Naive thymus-derived CD4-positive, alpha-beta T cell (primary cell): ENCODE data around the gene XPA. TPM values are rescaled to one million over a fixed set of nuclear protein-coding genes. Genes with fewer than 3 reads are reported as not detected.

Source experiments
- ATAC-seq: fragments of 150-1000 bp; cut with Tn5 transposase; 2 replicates; pipeline ENCODE4 v1.10.0; 2021; ENCODE audit warnings: mild to moderate bottlenecking, moderate library complexity
- CTCF ChIA-PET: fragments of 350-600 bp; sonication (Branson Sonifier 250); formaldehyde crosslinking; loops from one replicate; lab custom pipeline; 2021; ENCODE audit warnings: antibody characterized with exemption; lab: Charles Lee
- POLR2A ChIA-PET: fragments of 350-600 bp; sonication (Branson Sonifier 250); formaldehyde crosslinking; loops from one replicate; lab custom pipeline; 2021; ENCODE audit warnings: antibody characterized with exemption, inconsistent platforms; lab: Charles Lee
- DNase-seq, 9 donors: peaks; one replicate each; pipeline versions ENCODE4 v3.0.0 to v3.0.0-alpha.2; 2020 to 2022; ENCODE audit warnings: mixed read lengths in 1 of 9
- H3K27ac ChIP-seq: one replicate; pipeline ENCODE4 v1.7.0; 2013; ENCODE audit warnings: mild to moderate bottlenecking, low read depth, low read length, moderate library complexity
- H3K27me3 ChIP-seq, 2 donors: one replicate each; pipeline ENCODE4 v1.7.0; 2013; ENCODE audit warnings: low read length in 2 of 2, mild to moderate bottlenecking in 2 of 2, moderate library complexity in 2 of 2; ENCODE audit not compliant: control insufficient read depth in 2 of 2, insufficient read depth in 2 of 2
- H3K36me3 ChIP-seq, 3 experiments: 1 replicate in 2 of 3; 2 replicates in 1 of 3; pipeline ENCODE4 v1.7.0; 2013; ENCODE audit warnings: low read length in 3 of 3, mild to moderate bottlenecking in 3 of 3, moderate library complexity in 1 of 3; ENCODE audit not compliant: insufficient read depth in 3 of 3, control insufficient read depth in 2 of 3
- H3K4me1 ChIP-seq, 2 donors: one replicate each; pipeline ENCODE4 v1.7.0; 2013; ENCODE audit warnings: low read length in 2 of 2, mild to moderate bottlenecking in 2 of 2, moderate library complexity in 1 of 2; ENCODE audit not compliant: control insufficient read depth in 2 of 2, insufficient read depth in 2 of 2
- H3K4me3 ChIP-seq: 2 replicates; pipeline ENCODE4 v1.7.0; 2013; ENCODE audit warnings: mild to moderate bottlenecking, low read length
- H3K9me3 ChIP-seq, 3 experiments: 1 replicate in 2 of 3; 2 replicates in 1 of 3; pipeline ENCODE4 v1.7.0; 2013; ENCODE audit warnings: low read length in 3 of 3; ENCODE audit not compliant: control insufficient read depth in 2 of 3
- H3K27ac Mint-ChIP-seq, 9 donors: one replicate each; pipeline ENCODE4 v1.8.0; 2020 to 2022; ENCODE audit warnings: mixed read lengths in 9 of 9, mild to moderate bottlenecking in 8 of 9, moderate library complexity in 5 of 9, inconsistent platforms in 2 of 9
- H3K27me3 Mint-ChIP-seq, 5 donors: one replicate each; pipeline ENCODE4 v1.8.0; 2021 to 2022; ENCODE audit warnings: mixed read lengths in 5 of 5, mild to moderate bottlenecking in 1 of 5
- H3K36me3 Mint-ChIP-seq, 5 donors: one replicate each; pipeline ENCODE4 v1.8.0; 2020 to 2022; ENCODE audit warnings: mixed read lengths in 5 of 5, mild to moderate bottlenecking in 3 of 5, inconsistent platforms in 1 of 5
- H3K4me1 Mint-ChIP-seq, 7 donors: one replicate each; pipeline ENCODE4 v1.8.0; 2020 to 2022; ENCODE audit warnings: mixed read lengths in 7 of 7, mild to moderate bottlenecking in 3 of 7, inconsistent platforms in 1 of 7
- H3K4me3 Mint-ChIP-seq, 10 donors: one replicate each; pipeline ENCODE4 v1.8.0; 2020 to 2022; ENCODE audit warnings: mild to moderate bottlenecking in 10 of 10, mixed read lengths in 10 of 10, moderate library complexity in 6 of 10, inconsistent platforms in 2 of 10
- H3K9me3 Mint-ChIP-seq, 11 donors: one replicate each; pipeline ENCODE4 v1.8.0; 2020 to 2022; ENCODE audit warnings: mixed read lengths in 11 of 11, mild to moderate bottlenecking in 4 of 11, inconsistent platforms in 1 of 11, moderate library complexity in 1 of 11
- intact Hi-C, 2 donors: fragments of 100-400 bp; cut with micrococcal nuclease; formaldehyde crosslinking; loops; one replicate each; pipeline ENCODE4 v1.15.1; 2023
- polyA plus RNA-seq, 2 donors: library from polyadenylated mRNA; unstranded; fragments of 300-500 nt; fragmentation: Illumina TruSeq; gene quantifications; one replicate each; pipeline ENCODE4 v1.2.3, GENCODE V29; 2021
- total RNA-seq, 6 experiments: library from RNA in 5 of 6; stranded (reverse) in 5 of 6; gene quantifications; 1 replicate in 5 of 6; 2 replicates in 1 of 6; pipeline ENCODE4 v1.2.3 and lab custom pipeline; 2021 to 2026

Gene XPA
- total and polyA plus RNA-seq, 7 experiments from 2014 or later = 16.7 to 38.9 (median 25.9) TPM

- intact Hi-C loops = loop anchor here (2.0 to 5.0 kb wide), 11 partner anchors 18 to 1214 kb away; partner anchors contain the start of genes ZNF510 (in 2 of the 2), ANKS6 (in 1 of the 2), ANP32B (in 1 of the 2) and NANS (in 1 of the 2)
- peak overlapping the region; percentile 78 for H3K4me3 ChIP-seq
- H3K9me3 ChIP-seq = no peaks in the 10 kb centered on the region
- peak overlapping the region; percentile 98 to 100 (median 99) for H3K27ac Mint-ChIP-seq
- ChIA-PET CTCF (interaction anchor here (1.2 to 2.5 kb wide), 4 partner anchors 17 to 289 kb away, joined by 3 to 13 read pairs (median 7); no protein-coding TSS in a partner anchor), POLR2A (interaction anchor here (0.6 to 2.7 kb wide), 15 partner anchors 14 to 778 kb away, joined by 3 to 19 read pairs (median 5); partner anchors contain the start of genes NANS, TBC1D2, TDRD7 and TRMO)
- no peak for ATAC-seq
- H3K9me3 Mint-ChIP-seq = peaks cover 0 to 4% (median 0%) of the 10 kb centered on the region in 11 donors
- DNase-seq = peak in 4 of 9 donors; percentile 1 to 32 (median 14)
- peaks cover 0 to 6% (median 0%) of the 10 kb centered on the region in 3 experiments for H3K36me3 ChIP-seq
- peaks cover 0 to 8% (median 0%) of the 10 kb centered on the region in 5 donors for H3K36me3 Mint-ChIP-seq
- peak overlapping the region; percentile 86 to 100 (median 96) for H3K4me3 Mint-ChIP-seq
- H3K4me1 ChIP-seq = peaks cover 31 to 38% of the 10 kb centered on the region in 2 donors
- peaks cover 37 to 82% (median 65%) of the 10 kb centered on the region in 7 donors for H3K4me1 Mint-ChIP-seq
- H3K27me3 ChIP-seq = no peaks in the 10 kb centered on the region
- no peaks in the 10 kb centered on the region for H3K27me3 Mint-ChIP-seq
- peak overlapping the region; percentile 88 for H3K27ac ChIP-seq
These were observed 64.7 kb downstream of the XPA start for GRCh38 chr9:97632248-97632984.

GRCh38 chr9:97630591-97630990 is 66.5 kb downstream of the XPA start:
- Mint-ChIP-seq H3K4me1 (peaks cover 25 to 70% (median 54%) of the 10 kb centered on the region in 7 donors), H3K4me3 (no peak overlapping the region), H3K27ac (no peak overlapping the region), H3K27me3 (no peaks in the 10 kb centered on the region), H3K36me3 (peaks cover 0 to 5% (median 4%) of the 10 kb centered on the region in 5 donors), H3K9me3 (peaks cover 0 to 2% (median 0%) of the 10 kb centered on the region in 11 donors)
- H3K27ac ChIP-seq = no peak overlapping the region
- peaks cover 19 to 23% of the 10 kb centered on the region in 2 donors for H3K4me1 ChIP-seq
- ChIA-PET POLR2A (no interaction called here), CTCF (no interaction called here)
- H3K9me3 ChIP-seq = no peaks in the 10 kb centered on the region
- peaks cover 3 to 11% (median 4%) of the 10 kb centered on the region in 3 experiments for H3K36me3 ChIP-seq
- no peaks in the 10 kb centered on the region for H3K27me3 ChIP-seq
- DNase-seq (no peak), ATAC-seq (no peak)
- H3K4me3 ChIP-seq = no peak overlapping the region
- intact Hi-C loops = loop anchor here (5.0 kb wide), 5 partner anchors 172 to 1167 kb away; partner anchors contain the start of genes ZNF510 (in 2 of the 2) and ANKS6 (in 1 of the 2)

GRCh38 chr9:97629156-97629555 is 68.0 kb downstream of the XPA start:
- Mint-ChIP-seq H3K9me3 (peaks cover 0 to 2% (median 0%) of the 10 kb centered on the region in 11 donors), H3K4me1 (peaks cover 16 to 56% (median 41%) of the 10 kb centered on the region in 7 donors), H3K4me3 (no peak overlapping the region), H3K27ac (peak overlapping the region in 2 of 9 donors; percentile 45 to 55), H3K36me3 (peaks cover 0 to 12% (median 7%) of the 10 kb centered on the region in 5 donors), H3K27me3 (no peaks in the 10 kb centered on the region)
- peaks cover 9 to 12% of the 10 kb centered on the region in 2 donors for H3K4me1 ChIP-seq
- no peaks in the 10 kb centered on the region for H3K9me3 ChIP-seq
- DNase-seq (no peak), ATAC-seq (no peak)
- H3K36me3 ChIP-seq = peaks cover 3 to 24% (median 9%) of the 10 kb centered on the region in 3 experiments
- H3K27me3 ChIP-seq = no peaks in the 10 kb centered on the region
- H3K4me3 ChIP-seq = no peak overlapping the region
- POLR2A ChIA-PET = no interaction called here
- CTCF ChIA-PET = interaction anchor here (0.5 kb wide), 1 partner anchor 230 kb away, joined by 3 read pairs; no protein-coding TSS in a partner anchor
- no peak overlapping the region for H3K27ac ChIP-seq
- intact Hi-C loops = no loop called here

GRCh38 chr9:97628668-97629067 is 68.5 kb downstream of the XPA start:
- ATAC-seq (no peak), DNase-seq (no peak)
- Mint-ChIP-seq H3K36me3 (peaks cover 0 to 16% (median 10%) of the 10 kb centered on the region in 5 donors), H3K4me3 (no peak overlapping the region), H3K27me3 (no peaks in the 10 kb centered on the region), H3K27ac (peak overlapping the region in 1 of 9 donors; percentile 45), H3K9me3 (peaks cover 0 to 2% (median 0%) of the 10 kb centered on the region in 11 donors), H3K4me1 (peaks cover 16 to 56% (median 38%) of the 10 kb centered on the region in 7 donors)
- H3K27ac ChIP-seq = no peak overlapping the region
- H3K4me1 ChIP-seq = peaks cover 9 to 12% of the 10 kb centered on the region in 2 donors
- H3K36me3 ChIP-seq = peaks cover 3 to 25% (median 9%) of the 10 kb centered on the region in 3 experiments
- intact Hi-C loops = no loop called here
- H3K27me3 ChIP-seq = no peaks in the 10 kb centered on the region
- ChIA-PET POLR2A (no interaction called here), CTCF (interaction anchor here (0.5 kb wide), 1 partner anchor 230 kb away, joined by 3 read pairs; no protein-coding TSS in a partner anchor)
- no peak overlapping the region for H3K4me3 ChIP-seq
- H3K9me3 ChIP-seq = no peaks in the 10 kb centered on the region

GRCh38 chr9:97627624-97628023 is 69.5 kb downstream of the XPA start:
- Mint-ChIP-seq H3K36me3 (peaks cover 0 to 17% (median 12%) of the 10 kb centered on the region in 5 donors), H3K27me3 (no peaks in the 10 kb centered on the region), H3K4me3 (no peak overlapping the region), H3K27ac (no peak overlapping the region), H3K4me1 (peaks cover 16 to 48% (median 35%) of the 10 kb centered on the region in 7 donors), H3K9me3 (no peaks in the 10 kb centered on the region)
- Histone ChIP-seq H3K4me1 (peaks cover 9 to 11% of the 10 kb centered on the region in 2 donors), H3K4me3 (no peak overlapping the region), H3K36me3 (peaks cover 3 to 26% (median 9%) of the 10 kb centered on the region in 3 experiments), H3K27ac (no peak overlapping the region), H3K27me3 (no peaks in the 10 kb centered on the region), H3K9me3 (no peaks in the 10 kb centered on the region)
- ChIA-PET POLR2A (no interaction called here), CTCF (no interaction called here)
- intact Hi-C loops = no loop called here
- no peak for ATAC-seq
- no peak for DNase-seq

GRCh38 chr9:97625620-97626019 is 71.5 kb downstream of the XPA start:
- Histone ChIP-seq H3K36me3 (peaks cover 3 to 32% (median 9%) of the 10 kb centered on the region in 3 experiments), H3K27me3 (no peaks in the 10 kb centered on the region), H3K9me3 (no peaks in the 10 kb centered on the region), H3K4me3 (no peak overlapping the region), H3K4me1 (no peaks in the 10 kb centered on the region), H3K27ac (no peak overlapping the region)
- Mint-ChIP-seq H3K4me1 (peaks cover 9 to 35% (median 21%) of the 10 kb centered on the region in 7 donors), H3K27ac (no peak overlapping the region), H3K36me3 (peaks cover under 1 to 31% (median 21%) of the 10 kb centered on the region in 5 donors), H3K4me3 (no peak overlapping the region), H3K27me3 (no peaks in the 10 kb centered on the region), H3K9me3 (no peaks in the 10 kb centered on the region)
- ChIA-PET POLR2A (interaction anchor here (0.6 kb wide), 1 partner anchor 333 kb away, joined by 3 read pairs; no protein-coding TSS in a partner anchor), CTCF (interaction anchor here (1.8 to 2.3 kb wide), 2 partner anchors 9 to 11 kb away, joined by 4 to 6 read pairs; no protein-coding TSS in a partner anchor)
- no peak for DNase-seq
- intact Hi-C loops = no loop called here
- ATAC-seq = no peak
